ENCODE measurements around the gene ADK. TPM values are rescaled to one million over a fixed set of nuclear protein-coding genes. Genes with fewer than 3 reads are reported as not detected.

The ADK gene
- total and polyA plus RNA-seq, 2 of the 13 experiments (the other 11 are each of a cell fraction or from before 2014, with no cell fraction given), result 48.6 to 79.1 TPM

DNA sequence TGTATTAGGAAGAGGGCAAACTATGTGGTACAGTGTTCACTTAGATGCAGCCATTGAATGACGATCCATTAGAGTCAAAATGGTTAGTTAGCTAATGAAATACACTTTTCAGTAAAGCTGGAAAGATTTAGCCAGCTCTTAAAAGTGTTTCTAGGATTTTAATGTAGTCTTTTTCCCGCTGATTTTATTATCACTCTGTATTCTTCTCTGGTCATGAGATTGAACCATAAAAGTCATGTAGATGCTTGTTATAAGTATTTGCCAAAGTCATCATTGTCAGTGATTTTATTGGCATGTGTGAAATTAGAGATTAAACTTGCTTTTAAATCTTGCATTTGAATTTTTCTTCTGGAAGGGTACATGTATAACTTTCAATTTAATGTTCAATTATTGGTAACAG, 93.8 kb downstream of the ADK start:
- H3K36me3 ChIP-seq (replicated peaks in 1 of 2; ENCODE audit: control insufficient read depth in 1 of 2, insufficient read depth in 2 of 2, low read length in 2 of 2), result peaks cover 0 to 14% of the 10 kb centered on the region in 2 experiments; a peak in 3 of 5 replicates
- no peak for FAIRE-seq
- ATAC-seq, result no peak
- no peak for DNase-seq (ENCODE audit: low spot score)
- in situ Hi-C loops (cut with HindIII; ENCODE audit: extremely low pct_ligation_motif_present, low pct_unique_long_range_greater_than_20kb), result loop anchor here (10.0 kb wide), 2 partner anchors 780 to 990 kb away; partner anchors contain the start of gene COMTD1
- no peak for TF ChIP-seq ZNF777 (CRISPR knock-in tag; IDR thresholded peaks at IDR 0.05)
- TF ChIP-seq, protein P1, sequence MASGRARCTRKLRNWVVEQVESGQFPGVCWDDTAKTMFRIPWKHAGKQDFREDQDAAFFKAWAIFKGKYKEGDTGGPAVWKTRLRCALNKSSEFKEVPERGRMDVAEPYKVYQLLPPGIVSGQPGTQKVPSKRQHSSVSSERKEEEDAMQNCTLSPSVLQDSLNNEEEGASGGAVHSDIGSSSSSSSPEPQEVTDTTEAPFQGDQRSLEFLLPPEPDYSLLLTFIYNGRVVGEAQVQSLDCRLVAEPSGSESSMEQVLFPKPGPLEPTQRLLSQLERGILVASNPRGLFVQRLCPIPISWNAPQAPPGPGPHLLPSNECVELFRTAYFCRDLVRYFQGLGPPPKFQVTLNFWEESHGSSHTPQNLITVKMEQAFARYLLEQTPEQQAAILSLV (CRISPR knock-in tag; IDR thresholded peaks at IDR 0.05; ENCODE audit: borderline replicate concordance), result no peak
- no peak for TF ChIP-seq ZNF460 (CRISPR knock-in tag; IDR thresholded peaks at IDR 0.05; ENCODE audit: borderline replicate concordance)
- no peak for TF ChIP-seq ZNF781 (CRISPR knock-in tag; IDR thresholded peaks at IDR 0.05; ENCODE audit: borderline replicate concordance, not compliant biosample characterization)
- no peak for TF ChIP-seq NFYB (CRISPR knock-in tag; IDR thresholded peaks at IDR 0.05)
- TF ChIP-seq HES4 (CRISPR knock-in tag; IDR thresholded peaks at IDR 0.05; ENCODE audit: borderline replicate concordance), result no peak
- no peak for TF ChIP-seq PCBP1 (IDR thresholded peaks at IDR 0.05; ENCODE audit: borderline replicate concordance, low read depth, low read length)
- no peak for TF ChIP-seq ZNF660 (CRISPR knock-in tag; IDR thresholded peaks at IDR 0.05; ENCODE audit: borderline replicate concordance, low read depth)
- TF ChIP-seq ERF (CRISPR knock-in tag; IDR thresholded peaks at IDR 0.05), result no peak
- no peak for TF ChIP-seq KDM1A (CRISPR knock-in tag; IDR thresholded peaks at IDR 0.05)
- no peak for TF ChIP-seq SCMH1 (CRISPR knock-in tag; IDR thresholded peaks at IDR 0.05; ENCODE audit: borderline replicate concordance)
- no peak for TF ChIP-seq DMAP1 (CRISPR knock-in tag; IDR thresholded peaks at IDR 0.05)
- TF ChIP-seq MTF1 (CRISPR knock-in tag; IDR thresholded peaks at IDR 0.05), result no peak
- TF ChIP-seq ZNF614 (CRISPR knock-in tag; IDR thresholded peaks at IDR 0.05; ENCODE audit: borderline replicate concordance), result no peak
- no peak for TF ChIP-seq AKAP8 (CRISPR knock-in tag; IDR thresholded peaks at IDR 0.05)
- no peak for TF ChIP-seq THAP11 (CRISPR knock-in tag; IDR thresholded peaks at IDR 0.05)
- no peak for TF ChIP-seq RNF219 (CRISPR knock-in tag; IDR thresholded peaks at IDR 0.05)
- TF ChIP-seq KDM3A (CRISPR knock-in tag; IDR thresholded peaks at IDR 0.05; ENCODE audit: low read depth), result no peak
- no peak for TF ChIP-seq POGK (CRISPR knock-in tag; conservative IDR thresholded peaks at IDR 0.05)
- no peak for TF ChIP-seq GFI1 (CRISPR knock-in tag; IDR thresholded peaks at IDR 0.05; ENCODE audit: borderline replicate concordance)
- no peak overlapping the region for H3K27ac ChIP-seq (ENCODE audit: extremely low read length, insufficient read depth, low read length)
- H3K27me3 ChIP-seq (ENCODE audit: control insufficient read depth in 1 of 2, insufficient read depth in 2 of 2, low read length in 2 of 2), result no peaks in the 10 kb centered on the region
- H3K4me1 ChIP-seq (ENCODE audit: insufficient read depth, low read length), result no peaks in the 10 kb centered on the region
- 94% methylated on average over 2 of the region's 2 CpGs for WGBS (ENCODE audit: low lambda C conversion rate)
- no peaks in the 10 kb centered on the region for H3K9me3 ChIP-seq (ENCODE audit: low read length)
- ChIA-PET POLR2A (no interaction called here), CTCF (ENCODE audit: low intra/inter-chr PET ratio, low total read pairs) (interaction anchor here (1.8 to 2.6 kb wide), 2 partner anchors 855 to 991 kb away, joined by 4 to 11 read pairs; partner anchors contain the start of gene COMTD1)
- no TSS peak for BruUV-seq (replicated peaks)
- H4K20me1 ChIP-seq (ENCODE audit: insufficient read depth, low read length), result no peaks in the 10 kb centered on the region
- no peak overlapping the region for H3K4me3 ChIP-seq (replicated peaks in 1 of 3; ENCODE audit: insufficient read depth in 1 of 3, low read depth in 2 of 3, low read length in 3 of 3)
- H3K4me2 ChIP-seq (ENCODE audit: low read depth, low read length), result no peak overlapping the region
- intact Hi-C loops (cut with micrococcal nuclease; ENCODE audit: unreplicated experiment), result no loop called here
- H3K79me2 ChIP-seq (ENCODE audit: insufficient read depth, low read length), result no peaks in the 10 kb centered on the region
- no peak overlapping the region for H3K9ac ChIP-seq (ENCODE audit: insufficient read depth, low read depth, low read length)
- H2AFZ ChIP-seq (ENCODE audit: low read length), result no peak overlapping the region
